WTC11 (cell line): ENCODE results near the gene LAP3. TPM values are rescaled to one million over a fixed set of nuclear protein-coding genes. Genes with fewer than 3 reads are reported as not detected.

ENCODE experiments used
- ATAC-seq: fragments of 200-7000 bp; cut with Tn5 transposase; 2 replicates; pipeline ENCODE4 v1.10.0; 2021; ENCODE audit warnings: mild to moderate bottlenecking, moderate library complexity
- CTCF ChIA-PET: fragments of 300-600 bp; sonication (Branson Sonifier 250); formaldehyde crosslinking; loops from one replicate; lab custom pipeline; 2021; ENCODE audit warnings: antibody characterized with exemption; lab: Charles Lee
- POLR2A ChIA-PET: fragments of 350-600 bp; sonication (Branson Sonifier 250); formaldehyde crosslinking; loops from one replicate; lab custom pipeline; 2021; ENCODE audit warnings: antibody characterized with exemption; lab: Charles Lee
- DNase-seq: peaks from one replicate; pipeline ENCODE4 v3.0.0; 2021; ENCODE audit warnings: low spot score
- H3K27ac Mint-ChIP-seq: 2 replicates; pipeline ENCODE4 v1.8.0; 2021; ENCODE audit warnings: mixed read lengths
- H3K27me3 Mint-ChIP-seq: 2 replicates; pipeline ENCODE4 v1.8.0; 2021; ENCODE audit warnings: low read depth, mild to moderate bottlenecking, moderate library complexity, mixed read lengths
- H3K36me3 Mint-ChIP-seq: 2 replicates; pipeline ENCODE4 v1.8.0; 2021; ENCODE audit warnings: mixed read lengths
- H3K4me1 Mint-ChIP-seq: 2 replicates; pipeline ENCODE4 v1.8.0; 2022; ENCODE audit warnings: mixed read lengths
- H3K4me3 Mint-ChIP-seq: 2 replicates; pipeline ENCODE4 v1.8.0; 2021; ENCODE audit warnings: mild to moderate bottlenecking, moderate library complexity, mixed read lengths
- H3K9me3 Mint-ChIP-seq: 2 replicates; pipeline ENCODE4 v1.8.0; 2021; ENCODE audit warnings: mixed read lengths
- CBFB ChIP-seq: sonication (generic); formaldehyde crosslinking; IDR thresholded peaks from 2 replicates; pipeline ENCODE4 v1.8.1; 2022; ENCODE audit warnings: mild to moderate bottlenecking, low read depth, missing genetic modification reagents
- ETV6 ChIP-seq: sonication (generic); formaldehyde crosslinking; IDR thresholded peaks from 2 replicates; pipeline ENCODE4 v1.8.1; 2022; ENCODE audit warnings: mild to moderate bottlenecking, missing genetic modification reagents
- GABPB1 ChIP-seq: sonication (generic); formaldehyde crosslinking; IDR thresholded peaks from 2 replicates; pipeline ENCODE4 v1.8.1; 2023; ENCODE audit warnings: mild to moderate bottlenecking, missing genetic modification reagents
- MYBL2 ChIP-seq: sonication (generic); formaldehyde crosslinking; IDR thresholded peaks from 2 replicates; pipeline ENCODE4 v1.8.1; 2023; ENCODE audit warnings: mild to moderate bottlenecking, moderate library complexity, missing genetic modification reagents
- NFYB ChIP-seq: sonication (generic); formaldehyde crosslinking; conservative IDR thresholded peaks from 2 replicates; pipeline ENCODE4 v1.8.0; 2022; ENCODE audit warnings: low read depth, missing genetic modification reagents
- RELA ChIP-seq: sonication (generic); formaldehyde crosslinking; IDR thresholded peaks from 2 replicates; pipeline ENCODE4 v1.8.1; 2022; ENCODE audit warnings: missing genetic modification reagents, mild to moderate bottlenecking, borderline replicate concordance
- RORB ChIP-seq: fragments of 250-450 bp; sonication (Bioruptor Pico); IDR thresholded peaks from 2 replicates; pipeline ENCODE4 v1.9.0; 2021; ENCODE audit warnings: mild to moderate bottlenecking
- SP1 ChIP-seq: sonication (generic); formaldehyde crosslinking; conservative IDR thresholded peaks from 2 replicates; pipeline ENCODE4 v1.8.1; 2022; ENCODE audit warnings: missing genetic modification reagents
- ZNF121 ChIP-seq: sonication (generic); formaldehyde crosslinking; IDR thresholded peaks from 2 replicates; pipeline ENCODE4 v1.8.0; 2023; ENCODE audit warnings: missing genetic modification reagents
- ZNF219 ChIP-seq: sonication (generic); formaldehyde crosslinking; IDR thresholded peaks from 2 replicates; pipeline ENCODE4 v1.8.0; 2023; ENCODE audit warnings: missing genetic modification reagents, mild to moderate bottlenecking, borderline replicate concordance
- ZNF263 ChIP-seq: sonication (generic); formaldehyde crosslinking; IDR thresholded peaks from 2 replicates; pipeline ENCODE4 v1.8.1; 2022; ENCODE audit warnings: low read depth, mild to moderate bottlenecking, moderate library complexity, missing genetic modification reagents
- ZNF423 ChIP-seq: fragments of 250-450 bp; sonication (Bioruptor Pico); IDR thresholded peaks from 2 replicates; pipeline ENCODE4 v2.1.2; 2022; ENCODE audit warnings: mild to moderate bottlenecking, moderate library complexity
- total RNA-seq: library from RNA; stranded (reverse); gene quantifications from 3 replicates; pipeline ENCODE4 v1.2.3, GENCODE V29; 2021
- TF ChIP-seq, protein P1 (sequence below): sonication (generic); formaldehyde crosslinking; IDR thresholded peaks from 2 replicates; pipeline ENCODE4 v1.8.1; 2022; ENCODE audit warnings: low read depth, mild to moderate bottlenecking, moderate library complexity, missing genetic modification reagents, borderline replicate concordance
- TF ChIP-seq, protein P2 (sequence below): sonication (generic); formaldehyde crosslinking; IDR thresholded peaks from 2 replicates; pipeline ENCODE4 v1.8.0; 2022; ENCODE audit warnings: mild to moderate bottlenecking, missing genetic modification reagents
- TF ChIP-seq, protein P3 (sequence below): fragments of 250-450 bp; sonication (Bioruptor Pico); IDR thresholded peaks from 2 replicates; pipeline ENCODE4 v2.1.2; 2022; ENCODE audit warnings: mild to moderate bottlenecking, moderate library complexity
- TF ChIP-seq, protein P4 (sequence below): fragments of 250-450 bp; sonication (Bioruptor Pico); conservative IDR thresholded peaks from 2 replicates; pipeline ENCODE4 v1.9.0; 2021; ENCODE audit warnings: mild to moderate bottlenecking
- TF ChIP-seq, protein P5 (sequence below): fragments of 250-450 bp; sonication (Bioruptor Pico); IDR thresholded peaks from 2 replicates; pipeline ENCODE4 v1.9.0; 2021; ENCODE audit warnings: mild to moderate bottlenecking
- TF ChIP-seq, protein P6 (sequence below): sonication (generic); formaldehyde crosslinking; IDR thresholded peaks from 2 replicates; pipeline ENCODE4 v1.8.0; 2022; ENCODE audit warnings: mild to moderate bottlenecking, missing genetic modification reagents
- TF ChIP-seq, protein P7 (sequence below): sonication (generic); formaldehyde crosslinking; IDR thresholded peaks from 2 replicates; pipeline ENCODE4 v1.8.1; 2023; ENCODE audit warnings: mild to moderate bottlenecking, missing genetic modification reagents, moderate library complexity
- TF ChIP-seq, protein P8 (sequence below): fragments of 200-600 bp; IDR thresholded peaks from 2 replicates; pipeline ENCODE4 v1.8.0; 2022; ENCODE audit warnings: antibody characterized with exemption

Gene LAP3
- total RNA-seq, 1 experiment from 2014 or later: 52.7 TPM

DNA sequence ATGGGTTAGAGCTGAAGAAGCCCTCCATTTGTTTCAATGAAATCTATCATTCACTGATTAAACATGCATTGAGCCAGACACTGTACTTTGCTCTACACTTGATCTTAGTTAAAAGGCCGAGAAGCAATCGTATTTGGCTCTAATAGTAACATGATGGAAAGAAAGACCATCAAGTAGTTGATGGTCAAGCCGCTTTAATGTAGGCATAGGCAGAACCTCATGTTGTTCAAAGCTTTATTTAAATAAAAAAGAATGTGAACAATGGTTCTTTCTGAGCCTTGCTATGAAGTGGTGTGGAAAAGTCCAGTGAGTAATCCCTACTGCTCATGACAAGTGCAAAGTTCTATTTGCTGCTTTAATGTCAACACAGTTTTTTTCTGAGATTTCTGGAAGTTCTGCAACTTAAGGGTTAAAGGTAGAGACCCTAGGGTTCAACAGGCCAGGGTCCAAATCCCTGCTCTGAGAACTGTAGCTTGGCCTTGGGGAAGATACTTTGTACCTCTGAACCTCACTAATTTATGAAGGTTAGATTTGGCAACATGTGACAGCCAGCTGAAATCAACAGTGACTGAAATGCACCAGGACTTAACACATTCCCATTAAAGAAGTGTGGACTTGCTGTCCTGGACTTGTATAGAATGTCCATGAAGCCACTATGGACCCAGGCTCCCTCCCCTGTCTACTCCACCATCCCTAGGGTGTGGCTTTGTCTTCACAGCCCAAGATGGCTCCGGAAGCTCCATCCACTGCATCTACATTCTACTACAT lies 17.9 kb upstream of the LAP3 start:
- H3K27me3 Mint-ChIP-seq: peaks cover 4% of the 10 kb centered on the region; the same call in 1 of the 2 replicates
- no peak for DNase-seq
- H3K4me1 Mint-ChIP-seq: no peaks in the 10 kb centered on the region
- H3K36me3 Mint-ChIP-seq: no peaks in the 10 kb centered on the region
- H3K27ac Mint-ChIP-seq: no peak overlapping the region
- ChIA-PET CTCF (no interaction called here), POLR2A (no interaction called here)
- H3K9me3 Mint-ChIP-seq: no peaks in the 10 kb centered on the region
- ATAC-seq: no peak
- peak; percentile 61; the same call in 1 of the 2 replicates for TF ChIP-seq GABPB1
- TF ChIP-seq, protein P1, sequence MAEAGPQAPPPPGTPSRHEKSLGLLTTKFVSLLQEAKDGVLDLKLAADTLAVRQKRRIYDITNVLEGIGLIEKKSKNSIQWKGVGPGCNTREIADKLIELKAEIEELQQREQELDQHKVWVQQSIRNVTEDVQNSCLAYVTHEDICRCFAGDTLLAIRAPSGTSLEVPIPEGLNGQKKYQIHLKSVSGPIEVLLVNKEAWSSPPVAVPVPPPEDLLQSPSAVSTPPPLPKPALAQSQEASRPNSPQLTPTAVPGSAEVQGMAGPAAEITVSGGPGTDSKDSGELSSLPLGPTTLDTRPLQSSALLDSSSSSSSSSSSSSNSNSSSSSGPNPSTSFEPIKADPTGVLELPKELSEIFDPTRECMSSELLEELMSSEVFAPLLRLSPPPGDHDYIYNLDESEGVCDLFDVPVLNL: no peak
- H3K4me3 Mint-ChIP-seq: no peak overlapping the region

DNA sequence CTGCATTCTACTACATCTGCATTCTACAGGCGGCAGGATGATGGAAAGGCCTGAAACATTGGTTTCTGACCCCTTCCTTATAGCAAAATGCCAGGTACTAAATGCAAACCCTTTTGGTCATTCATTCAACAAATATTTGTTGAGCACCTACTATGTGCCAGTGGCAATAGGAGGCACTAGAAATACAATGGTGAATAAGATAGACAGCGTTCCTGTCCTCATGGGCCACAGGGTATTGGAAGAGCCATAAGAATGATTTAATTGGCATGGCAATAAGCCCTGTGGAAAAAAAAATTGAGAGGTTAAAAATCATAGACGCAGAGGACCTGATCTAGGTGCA lies 17.3 kb upstream of the LAP3 start:
- ATAC-seq: no peak
- no peak overlapping the region for H3K4me3 Mint-ChIP-seq
- peaks cover 4% of the 10 kb centered on the region; the same call in 1 of the 2 replicates for H3K27me3 Mint-ChIP-seq
- no peak overlapping the region for H3K27ac Mint-ChIP-seq
- TF ChIP-seq GABPB1: no peak
- no peak for TF ChIP-seq RELA
- no peak for TF ChIP-seq SP1 (CRISPR knock-in tag)
- TF ChIP-seq, protein P2, sequence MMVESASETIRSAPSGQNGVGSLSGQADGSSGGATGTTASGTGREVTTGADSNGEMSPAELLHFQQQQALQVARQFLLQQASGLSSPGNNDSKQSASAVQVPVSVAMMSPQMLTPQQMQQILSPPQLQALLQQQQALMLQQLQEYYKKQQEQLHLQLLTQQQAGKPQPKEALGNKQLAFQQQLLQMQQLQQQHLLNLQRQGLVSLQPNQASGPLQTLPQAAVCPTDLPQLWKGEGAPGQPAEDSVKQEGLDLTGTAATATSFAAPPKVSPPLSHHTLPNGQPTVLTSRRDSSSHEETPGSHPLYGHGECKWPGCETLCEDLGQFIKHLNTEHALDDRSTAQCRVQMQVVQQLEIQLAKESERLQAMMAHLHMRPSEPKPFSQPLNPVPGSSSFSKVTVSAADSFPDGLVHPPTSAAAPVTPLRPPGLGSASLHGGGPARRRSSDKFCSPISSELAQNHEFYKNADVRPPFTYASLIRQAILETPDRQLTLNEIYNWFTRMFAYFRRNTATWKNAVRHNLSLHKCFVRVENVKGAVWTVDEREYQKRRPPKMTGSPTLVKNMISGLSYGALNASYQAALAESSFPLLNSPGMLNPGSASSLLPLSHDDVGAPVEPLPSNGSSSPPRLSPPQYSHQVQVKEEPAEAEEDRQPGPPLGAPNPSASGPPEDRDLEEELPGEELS (CRISPR knock-in tag): no peak
- no peak for TF ChIP-seq MYBL2
- TF ChIP-seq, protein P3, sequence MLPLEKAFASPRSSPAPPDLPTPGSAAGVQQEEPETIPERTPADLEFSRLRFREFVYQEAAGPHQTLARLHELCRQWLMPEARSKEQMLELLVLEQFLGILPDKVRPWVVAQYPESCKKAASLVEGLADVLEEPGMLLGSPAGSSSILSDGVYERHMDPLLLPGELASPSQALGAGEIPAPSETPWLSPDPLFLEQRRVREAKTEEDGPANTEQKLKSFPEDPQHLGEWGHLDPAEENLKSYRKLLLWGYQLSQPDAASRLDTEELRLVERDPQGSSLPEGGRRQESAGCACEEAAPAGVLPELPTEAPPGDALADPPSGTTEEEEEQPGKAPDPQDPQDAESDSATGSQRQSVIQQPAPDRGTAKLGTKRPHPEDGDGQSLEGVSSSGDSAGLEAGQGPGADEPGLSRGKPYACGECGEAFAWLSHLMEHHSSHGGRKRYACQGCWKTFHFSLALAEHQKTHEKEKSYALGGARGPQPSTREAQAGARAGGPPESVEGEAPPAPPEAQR (CRISPR knock-in tag): no peak
- TF ChIP-seq ZNF219 (CRISPR knock-in tag): no peak
- TF ChIP-seq ZNF423 (CRISPR knock-in tag): no peak
- no peak for TF ChIP-seq ZNF121 (CRISPR knock-in tag)
- TF ChIP-seq NFYB (CRISPR knock-in tag): no peak
- TF ChIP-seq, protein P4, sequence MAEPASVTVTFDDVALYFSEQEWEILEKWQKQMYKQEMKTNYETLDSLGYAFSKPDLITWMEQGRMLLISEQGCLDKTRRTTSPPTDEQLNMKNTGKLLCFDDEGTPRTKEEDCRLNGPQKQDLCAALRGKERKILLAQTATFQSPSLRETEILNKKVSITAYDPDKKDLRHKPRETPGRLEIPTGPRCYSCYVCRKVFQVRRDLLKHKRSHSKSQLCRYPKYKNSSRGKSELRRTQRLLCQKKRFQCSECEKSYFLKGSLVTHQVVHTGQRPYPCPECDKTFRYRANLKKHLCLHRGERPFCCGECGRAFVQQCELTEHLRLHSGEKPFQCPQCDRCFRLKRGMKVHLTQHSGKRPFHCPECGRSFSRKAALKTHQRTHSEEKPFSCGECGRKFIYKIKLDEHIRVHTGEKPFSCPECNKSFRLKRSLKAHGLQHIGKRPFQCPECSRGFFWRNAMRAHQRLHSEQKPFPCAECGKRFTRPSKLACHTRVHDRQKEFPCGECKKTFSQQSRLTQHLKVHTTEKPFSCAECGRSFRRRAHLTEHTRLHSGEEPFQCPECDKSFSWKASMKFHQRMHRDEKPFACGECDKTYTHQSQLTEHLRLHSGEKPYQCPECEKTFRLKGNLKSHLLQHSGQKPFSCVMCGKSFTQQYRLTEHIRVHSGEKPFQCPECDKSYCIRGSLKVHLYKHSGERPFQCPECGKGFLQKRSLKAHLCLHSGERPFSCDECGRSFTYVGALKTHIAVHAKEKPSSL (CRISPR knock-in tag): no peak
- TF ChIP-seq, protein P5, sequence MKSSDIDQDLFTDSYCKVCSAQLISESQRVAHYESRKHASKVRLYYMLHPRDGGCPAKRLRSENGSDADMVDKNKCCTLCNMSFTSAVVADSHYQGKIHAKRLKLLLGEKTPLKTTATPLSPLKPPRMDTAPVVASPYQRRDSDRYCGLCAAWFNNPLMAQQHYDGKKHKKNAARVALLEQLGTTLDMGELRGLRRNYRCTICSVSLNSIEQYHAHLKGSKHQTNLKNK (CRISPR knock-in tag): no peak
- TF ChIP-seq RORB (CRISPR knock-in tag): no peak
- TF ChIP-seq, protein P6, sequence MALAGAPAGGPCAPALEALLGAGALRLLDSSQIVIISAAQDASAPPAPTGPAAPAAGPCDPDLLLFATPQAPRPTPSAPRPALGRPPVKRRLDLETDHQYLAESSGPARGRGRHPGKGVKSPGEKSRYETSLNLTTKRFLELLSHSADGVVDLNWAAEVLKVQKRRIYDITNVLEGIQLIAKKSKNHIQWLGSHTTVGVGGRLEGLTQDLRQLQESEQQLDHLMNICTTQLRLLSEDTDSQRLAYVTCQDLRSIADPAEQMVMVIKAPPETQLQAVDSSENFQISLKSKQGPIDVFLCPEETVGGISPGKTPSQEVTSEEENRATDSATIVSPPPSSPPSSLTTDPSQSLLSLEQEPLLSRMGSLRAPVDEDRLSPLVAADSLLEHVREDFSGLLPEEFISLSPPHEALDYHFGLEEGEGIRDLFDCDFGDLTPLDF (CRISPR knock-in tag): no peak
- no peak for TF ChIP-seq CBFB
- TF ChIP-seq ETV6 (CRISPR knock-in tag): no peak
- TF ChIP-seq, protein P7, sequence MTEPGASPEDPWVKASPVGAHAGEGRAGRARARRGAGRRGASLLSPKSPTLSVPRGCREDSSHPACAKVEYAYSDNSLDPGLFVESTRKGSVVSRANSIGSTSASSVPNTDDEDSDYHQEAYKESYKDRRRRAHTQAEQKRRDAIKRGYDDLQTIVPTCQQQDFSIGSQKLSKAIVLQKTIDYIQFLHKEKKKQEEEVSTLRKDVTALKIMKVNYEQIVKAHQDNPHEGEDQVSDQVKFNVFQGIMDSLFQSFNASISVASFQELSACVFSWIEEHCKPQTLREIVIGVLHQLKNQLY (CRISPR knock-in tag): no peak
- TF ChIP-seq, protein P8, sequence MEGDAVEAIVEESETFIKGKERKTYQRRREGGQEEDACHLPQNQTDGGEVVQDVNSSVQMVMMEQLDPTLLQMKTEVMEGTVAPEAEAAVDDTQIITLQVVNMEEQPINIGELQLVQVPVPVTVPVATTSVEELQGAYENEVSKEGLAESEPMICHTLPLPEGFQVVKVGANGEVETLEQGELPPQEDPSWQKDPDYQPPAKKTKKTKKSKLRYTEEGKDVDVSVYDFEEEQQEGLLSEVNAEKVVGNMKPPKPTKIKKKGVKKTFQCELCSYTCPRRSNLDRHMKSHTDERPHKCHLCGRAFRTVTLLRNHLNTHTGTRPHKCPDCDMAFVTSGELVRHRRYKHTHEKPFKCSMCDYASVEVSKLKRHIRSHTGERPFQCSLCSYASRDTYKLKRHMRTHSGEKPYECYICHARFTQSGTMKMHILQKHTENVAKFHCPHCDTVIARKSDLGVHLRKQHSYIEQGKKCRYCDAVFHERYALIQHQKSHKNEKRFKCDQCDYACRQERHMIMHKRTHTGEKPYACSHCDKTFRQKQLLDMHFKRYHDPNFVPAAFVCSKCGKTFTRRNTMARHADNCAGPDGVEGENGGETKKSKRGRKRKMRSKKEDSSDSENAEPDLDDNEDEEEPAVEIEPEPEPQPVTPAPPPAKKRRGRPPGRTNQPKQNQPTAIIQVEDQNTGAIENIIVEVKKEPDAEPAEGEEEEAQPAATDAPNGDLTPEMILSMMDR: no peak
- TF ChIP-seq ZNF263 (CRISPR knock-in tag): no peak
- no peak for DNase-seq
- H3K9me3 Mint-ChIP-seq: no peaks in the 10 kb centered on the region
- H3K4me1 Mint-ChIP-seq: no peaks in the 10 kb centered on the region
- CTCF ChIA-PET: no interaction called here
- POLR2A ChIA-PET: no interaction called here
- no peaks in the 10 kb centered on the region for H3K36me3 Mint-ChIP-seq
